HG03460 (cell line): ENCODE data around the gene CERS6.
A peak's percentile ranks its signal among the peaks of the same experiment; 100 is the strongest.
"Not testable (repeated sequence)": the region's sequence is repeated elsewhere in the genome, so short reads cannot be mapped to it uniquely, and the experiment has no call there.

ENCODE experiments used
- ATAC-seq: cut with Tn5 transposase; IDR thresholded peaks from one replicate; pipeline ENCODE4 v1.9.1; 2021; ENCODE audit not compliant: unreplicated experiment

The CERS6 gene

GRCh38 chr2:168496906-168497305, 40.8 kb downstream of the CERS6 start:
- no peak for ATAC-seq

- no peak for ATAC-seq
These were observed 43.4 kb downstream of the CERS6 start for GRCh38 chr2:168499500-168499899.

DNA sequence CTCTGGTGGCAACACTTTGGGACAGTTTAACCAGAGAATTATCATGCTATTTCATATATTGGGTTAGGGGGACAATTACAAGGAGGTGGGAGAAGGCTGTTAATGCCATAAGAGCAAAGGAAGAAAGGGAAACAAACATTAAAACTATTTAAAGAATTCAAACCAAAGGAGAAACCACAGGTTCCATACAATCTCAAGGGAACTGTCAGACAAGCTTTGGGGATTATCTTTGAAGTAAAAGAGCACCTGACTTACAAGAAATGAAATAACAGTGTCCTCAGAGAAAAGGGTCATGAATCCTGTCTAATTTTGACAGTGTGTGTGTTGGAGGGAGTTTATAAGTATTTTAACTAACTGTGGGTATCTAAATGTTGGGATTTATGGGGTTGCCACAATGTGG, 44.4 kb downstream of the CERS6 start:
- ATAC-seq = no peak

- no peak for ATAC-seq
These were observed 45.5 kb downstream of the CERS6 start for GRCh38 chr2:168501466-168502065.

GRCh38 chr2:168502852-168503251, 46.8 kb downstream of the CERS6 start:
- not testable (repeated sequence) for ATAC-seq

- ATAC-seq = no peak
These were observed 47.8 kb downstream of the CERS6 start for GRCh38 chr2:168503901-168504300.

DNA sequence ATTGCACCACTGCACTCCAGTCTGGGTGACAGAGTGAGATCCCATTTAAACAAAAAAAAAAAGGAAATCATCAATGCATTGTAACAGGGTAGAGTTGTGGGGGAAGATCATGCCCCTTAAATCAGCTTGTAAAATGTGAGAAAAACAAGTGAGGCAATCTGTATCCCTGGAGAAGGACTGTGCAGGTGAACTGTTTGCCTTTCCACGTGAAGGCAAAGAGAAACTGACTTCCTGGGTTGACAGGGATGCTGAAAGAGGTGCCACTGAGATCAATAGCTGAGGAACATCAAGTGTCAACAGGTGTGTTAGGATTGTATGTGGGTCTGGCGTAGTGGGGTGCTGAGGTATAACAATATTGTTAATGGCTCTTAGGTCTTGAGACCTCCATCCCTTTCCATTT, 48.3 kb downstream of the CERS6 start:
- no peak for ATAC-seq

DNA sequence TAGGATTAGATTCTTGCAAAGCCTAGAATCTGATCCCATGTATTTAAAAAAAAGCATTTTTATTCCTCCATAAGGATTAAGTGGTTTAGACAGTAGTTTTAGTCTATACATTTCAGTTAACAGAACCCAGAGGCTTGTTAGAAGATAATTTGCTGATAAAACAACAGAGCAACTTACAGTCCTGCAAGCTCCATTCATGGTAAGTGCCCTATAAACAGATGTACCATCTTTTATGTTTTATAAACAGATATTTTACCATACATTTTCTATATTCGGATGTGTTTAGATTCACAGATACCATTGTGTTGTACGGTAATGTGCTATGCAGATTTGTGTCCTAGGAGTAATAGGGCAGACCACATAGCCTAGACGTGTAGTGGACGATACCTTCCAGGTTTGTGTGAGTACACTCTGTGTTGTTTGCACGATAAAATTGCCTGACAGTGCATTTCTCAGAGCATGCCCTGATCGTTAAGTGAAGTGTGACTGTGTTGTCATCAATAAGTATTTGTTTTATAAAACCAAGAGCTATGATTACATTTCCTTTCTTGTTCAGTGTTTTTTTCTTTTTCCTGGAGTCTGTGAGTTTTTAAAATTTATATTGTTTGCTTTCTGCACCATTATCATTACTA, 54.2 kb downstream of the CERS6 start:
- no peak for ATAC-seq

DNA sequence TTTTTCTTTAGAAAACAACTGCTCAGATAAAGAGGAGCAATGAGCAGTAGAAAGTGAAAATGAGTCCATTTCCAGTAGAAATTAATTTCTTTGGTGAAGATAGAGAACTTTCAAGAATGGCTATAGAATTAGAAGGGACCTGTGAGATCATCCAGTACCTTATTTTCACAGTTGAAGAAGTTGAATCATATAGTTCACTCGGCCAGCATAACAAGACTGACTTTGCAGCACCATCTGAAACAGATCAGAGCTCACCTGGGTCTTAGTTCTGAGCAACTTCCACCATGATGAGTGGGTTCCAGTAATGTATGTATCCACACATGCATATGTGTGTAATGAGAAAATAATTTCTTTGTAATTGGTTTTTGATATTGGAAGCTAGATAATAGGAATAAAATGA, 58.6 kb downstream of the CERS6 start:
- peak; percentile 41 for ATAC-seq

DNA sequence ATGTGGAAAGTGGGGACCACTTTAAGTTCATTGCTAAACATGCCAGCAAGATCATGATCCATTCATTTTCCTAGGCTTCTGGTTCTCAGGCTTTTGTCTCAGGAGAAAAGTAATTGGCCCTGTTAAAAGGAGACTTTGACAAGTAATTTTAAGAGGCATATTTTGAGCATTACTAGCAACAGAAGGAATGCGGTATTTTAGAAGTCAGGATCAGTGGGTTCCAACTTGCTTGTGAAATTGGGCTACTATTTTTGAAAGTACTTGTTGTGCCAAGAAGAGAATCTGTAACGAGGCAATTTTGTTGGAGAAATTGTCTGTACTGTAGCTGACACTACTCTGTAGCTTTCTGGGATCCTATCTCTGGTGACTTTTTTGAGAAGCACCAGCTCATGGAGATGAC, 59.4 kb downstream of the CERS6 start:
- no peak for ATAC-seq

DNA sequence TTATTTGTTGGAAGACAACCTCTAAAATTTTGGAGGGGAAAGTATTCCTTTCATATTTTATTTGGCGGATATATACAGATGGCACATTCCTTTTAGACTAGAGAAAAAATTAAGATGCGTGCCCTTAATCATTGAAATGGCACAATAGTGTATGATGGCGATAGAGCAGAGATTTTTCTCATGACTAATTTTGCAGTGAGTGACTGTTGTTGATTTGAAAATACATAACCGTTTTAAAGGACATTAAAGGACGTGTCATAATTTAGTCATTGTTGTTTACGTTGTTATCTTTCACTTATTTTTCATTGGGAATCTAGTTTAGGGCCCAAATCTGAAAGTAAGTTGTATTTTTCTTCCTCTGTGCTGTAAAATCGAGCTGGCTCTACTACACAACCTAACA, 61.7 kb downstream of the CERS6 start:
- no peak for ATAC-seq

- no peak for ATAC-seq
These were observed 62.5 kb downstream of the CERS6 start for GRCh38 chr2:168518555-168519066.

GRCh38 chr2:168519534-168520308, 63.6 kb downstream of the CERS6 start:
- no peak for ATAC-seq

- ATAC-seq = no peak
These were observed 65.1 kb downstream of the CERS6 start for GRCh38 chr2:168521053-168521741.

GRCh38 chr2:168522446-168522845, 66.4 kb downstream of the CERS6 start:
- ATAC-seq = no peak

DNA sequence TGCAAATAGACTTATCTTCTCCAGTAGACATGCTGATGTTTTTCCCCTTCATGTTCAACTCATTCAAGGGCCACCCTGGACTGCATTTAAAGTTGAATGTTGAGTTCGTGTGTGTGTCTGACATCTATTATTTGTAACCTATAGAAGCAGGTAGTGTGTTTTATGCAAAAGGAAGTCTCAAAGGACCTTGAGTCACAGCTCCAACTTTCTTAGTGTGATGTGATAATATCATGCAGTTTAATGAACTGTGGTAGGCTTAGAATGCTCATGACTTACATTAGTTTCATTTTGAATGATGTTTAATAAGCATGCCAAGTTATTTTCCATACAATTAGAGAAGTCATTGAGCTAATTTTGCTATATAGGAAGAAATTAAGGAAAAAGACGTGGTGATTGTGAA, 67.9 kb downstream of the CERS6 start:
- ATAC-seq = no peak

- ATAC-seq = no peak
These were observed 68.9 kb downstream of the CERS6 start for GRCh38 chr2:168525020-168525419.

DNA sequence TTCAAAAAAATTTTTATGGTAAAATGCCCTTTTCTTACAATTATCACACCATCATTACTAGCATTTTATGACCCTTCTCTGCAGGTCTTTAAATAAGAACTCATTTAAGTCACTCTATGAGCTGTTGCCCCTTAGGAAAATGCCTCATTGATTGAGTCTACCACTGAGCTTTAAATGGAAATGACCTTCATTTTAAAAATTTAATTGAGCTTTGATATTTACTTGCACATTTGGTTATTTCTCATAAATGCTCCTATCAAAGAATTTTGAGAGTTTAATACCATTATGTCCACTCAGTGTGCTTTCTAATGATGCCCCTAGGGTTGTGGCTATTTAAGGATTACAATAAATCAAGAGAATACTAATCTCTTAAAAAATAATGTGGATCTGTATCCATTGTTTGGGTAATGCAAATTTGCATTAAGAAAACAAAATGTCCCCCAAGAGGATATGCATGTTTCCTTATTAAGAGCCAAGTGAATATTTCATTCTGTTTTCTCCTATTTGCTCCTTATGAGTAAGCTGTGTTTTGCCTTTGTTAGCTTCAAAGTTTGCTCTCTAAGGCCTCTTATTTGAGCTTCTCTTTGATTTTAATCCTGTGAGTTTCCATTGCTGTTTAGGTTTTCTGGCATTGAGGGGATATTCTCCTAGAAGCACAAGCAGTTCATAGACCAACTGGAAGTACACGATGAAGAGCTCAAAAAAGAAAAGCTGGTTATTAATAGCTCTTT, 69.8 kb downstream of the CERS6 start:
- ATAC-seq = no peak

DNA sequence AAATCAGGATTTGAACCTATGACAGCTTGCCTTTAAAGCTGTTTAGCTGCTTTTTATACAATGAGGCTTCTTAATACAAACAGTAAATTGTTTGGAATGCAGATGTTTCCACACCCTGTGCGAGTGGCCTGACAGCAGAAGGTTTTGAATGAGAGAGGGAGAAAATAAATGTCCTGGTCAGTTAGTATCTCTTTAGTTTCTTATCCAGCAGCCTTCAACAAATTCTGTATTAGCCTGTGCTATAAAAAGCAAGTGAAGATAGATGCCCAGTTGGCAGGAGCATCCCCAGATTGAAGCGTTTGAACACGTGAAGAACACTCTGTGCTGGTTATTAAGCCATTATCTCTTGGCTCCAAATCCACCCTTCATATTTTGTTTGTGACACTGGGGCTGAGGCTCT, 70.6 kb downstream of the CERS6 start:
- ATAC-seq = no peak

DNA sequence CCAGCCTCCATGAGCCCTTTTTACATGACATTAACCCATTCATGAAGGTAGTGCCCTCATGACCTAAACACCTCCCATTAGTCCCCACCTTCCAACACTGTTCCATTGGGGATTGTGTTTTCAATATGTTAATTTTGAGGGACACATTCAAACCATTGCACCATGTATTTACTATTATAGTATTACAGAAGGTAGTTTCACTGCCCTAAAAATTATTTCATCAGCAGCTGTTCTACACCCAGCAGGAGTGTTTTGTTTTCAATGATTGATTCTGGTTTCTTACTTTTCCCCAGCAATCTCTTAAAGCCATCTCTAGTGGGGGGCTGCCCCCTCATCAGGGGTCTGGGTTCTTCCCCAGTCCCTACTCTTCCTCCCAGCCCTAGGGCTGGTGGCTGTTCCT, 71.9 kb downstream of the CERS6 start:
- ATAC-seq = no peak

GRCh38 chr2:168528469-168528868, 72.4 kb downstream of the CERS6 start:
- no peak for ATAC-seq
